HCT116 (cell line): ENCODE measurements around the gene ABLIM1. TPM values are rescaled to one million over a fixed set of nuclear protein-coding genes. Genes with fewer than 3 reads are reported as not detected.

Source experiments
- ATAC-seq: fragments of 200-7000 bp; cut with Tn5 transposase; 2 replicates; pipeline ENCODE4 v1.9.1; 2020; ENCODE audit warnings: mild to moderate bottlenecking, moderate library complexity
- BruUV-seq: library from RNA; stranded (reverse); fragments of 400-500 nt; replicated peaks from 2 replicates; lab custom pipeline; 2021; lab: Mats Ljungman, UMichigan
- CTCF ChIA-PET: fragments of 300-600 bp; sonication (Branson Sonifier 250); formaldehyde crosslinking; loops from one replicate; lab custom pipeline; 2021; ENCODE audit warnings: antibody characterized with exemption; lab: Charles Lee
- POLR2A ChIA-PET: fragments of 300-600, 350-600 bp; sonication (Branson Sonifier 250); formaldehyde crosslinking; loops from one replicate; lab custom pipeline; 2021; ENCODE audit warnings: antibody characterized with exemption; lab: Charles Lee
- RAD21 ChIA-PET, 2 experiments: fragments of 300-600 bp; sonication (Branson Sonifier 250); formaldehyde crosslinking; loops; one replicate each; lab custom pipeline; 2023; ENCODE audit warnings: low total read pairs in 2 of 2; ENCODE audit not compliant: uncharacterized antibody in 2 of 2, unreplicated experiment in 2 of 2, low non-redundant PET in 1 of 2; lab: Charles Lee
- DNase-seq: peaks from one replicate; pipeline ENCODE4 v3.0.0-alpha.2; 2010; ENCODE audit warnings: low read depth, low spot score
- H2AFZ ChIP-seq: fragments of 200-600 bp; shearing (Covaris generic), sonication (generic); 2 replicates; pipeline ENCODE4 v1.6.1; 2017; ENCODE audit warnings: low read depth, mixed run types, mixed read lengths, antibody characterized with exemption, low read length; ENCODE audit not compliant: poor library complexity, severe bottlenecking
- H3K27ac ChIP-seq: 2 replicates; pipeline ENCODE4 v1.5.1; 2012; ENCODE audit warnings: low read depth, low read length
- H3K27me3 ChIP-seq: fragments of 200-600 bp; sonication (generic); 2 replicates; pipeline ENCODE4 v1.6.1; 2016; ENCODE audit warnings: mixed run types, low read length, mixed read lengths; ENCODE audit not compliant: insufficient read depth
- H3K36me3 ChIP-seq, 2 experiments: fragments of 200-500 bp in 1 of 2; fragments of 200-600 bp in 1 of 2; sonication (Bioruptor generic) in 1 of 2; sonication (generic) in 1 of 2; 2 replicates each; pipeline versions ENCODE4 v1.5.1 to v1.6.1; 2014 to 2016; ENCODE audit warnings: low read length in 2 of 2, inconsistent platforms in 1 of 2, mixed read lengths in 1 of 2, mixed run types in 1 of 2; ENCODE audit not compliant: insufficient read depth in 2 of 2, control insufficient read depth in 1 of 2
- H3K4me1 ChIP-seq, 2 experiments: fragments of 200-600 bp in 1 of 2; sonication (generic) in 1 of 2; 2 replicates each; pipeline versions ENCODE4 v1.5.1 to v1.6.1; 2012 to 2017; ENCODE audit warnings: low read length in 2 of 2, inconsistent platforms in 1 of 2, mild to moderate bottlenecking in 1 of 2, mixed read lengths in 1 of 2, mixed run types in 1 of 2, moderate library complexity in 1 of 2; ENCODE audit not compliant: insufficient read depth in 2 of 2, control insufficient read depth in 1 of 2
- H3K4me2 ChIP-seq: fragments of 200-600 bp; sonication (generic); 2 replicates; pipeline ENCODE4 v1.6.1; 2017; ENCODE audit warnings: mixed run types, low read length, mixed read lengths
- H3K4me3 ChIP-seq, 2 experiments: fragments of 200-600 bp in 1 of 2; sonication (generic) in 1 of 2; replicated peaks in 1 of 2; 2 replicates each; pipeline ENCODE4 v1.5.1; 2011 to 2016; ENCODE audit warnings: low read length in 2 of 2, control low read depth in 1 of 2, low read depth in 1 of 2, mild to moderate bottlenecking in 1 of 2, mixed read lengths in 1 of 2, mixed run types in 1 of 2
- H3K79me2 ChIP-seq: fragments of 200-600 bp; sonication (generic); 2 replicates; pipeline ENCODE4 v1.6.1; 2017; ENCODE audit warnings: mild to moderate bottlenecking, mixed run types, low read length, moderate library complexity, mixed read lengths; ENCODE audit not compliant: insufficient read depth
- H3K9ac ChIP-seq: fragments of 200-600 bp; sonication (generic); 2 replicates; pipeline ENCODE4 v1.6.1; 2016; ENCODE audit warnings: low read length, mixed read lengths
- H3K9me2 ChIP-seq: fragments of 200-600 bp; sonication (generic), shearing (Covaris generic); 2 replicates; pipeline ENCODE4 v1.6.1; 2017; ENCODE audit warnings: mixed run types, mild to moderate bottlenecking, moderate library complexity; ENCODE audit not compliant: insufficient read depth
- H3K9me3 ChIP-seq, 2 experiments: fragments of 200-500 bp in 1 of 2; fragments of 200-600 bp in 1 of 2; sonication (Bioruptor generic) in 1 of 2; sonication (generic) in 1 of 2; 2 replicates each; pipeline ENCODE4 v1.6.1; 2014 to 2017; ENCODE audit warnings: low read length in 2 of 2, mixed read lengths in 2 of 2, inconsistent platforms in 1 of 2, low read depth in 1 of 2, mild to moderate bottlenecking in 1 of 2, mixed run types in 1 of 2, moderate library complexity in 1 of 2; ENCODE audit not compliant: control insufficient read depth in 1 of 2, insufficient read depth in 1 of 2
- H4K20me1 ChIP-seq: fragments of 200-600 bp; sonication (generic), shearing (Covaris generic); 2 replicates; pipeline ENCODE4 v1.6.1; 2017; ENCODE audit warnings: mixed run types, mild to moderate bottlenecking, moderate library complexity; ENCODE audit not compliant: insufficient read depth
- ATF3 ChIP-seq: IDR thresholded peaks from 2 replicates; pipeline ENCODE4 v1.6.1; 2012
- CEBPB ChIP-seq: IDR thresholded peaks from 2 replicates; pipeline ENCODE4 v1.6.1; 2012; ENCODE audit warnings: low read depth
- EGR1 ChIP-seq: IDR thresholded peaks from 2 replicates; pipeline ENCODE4 v1.6.1; 2012; ENCODE audit warnings: low read depth
- FOSL1 ChIP-seq: IDR thresholded peaks from 2 replicates; pipeline ENCODE4 v1.6.1; 2012; ENCODE audit warnings: low read depth
- JUND ChIP-seq: IDR thresholded peaks from 2 replicates; pipeline ENCODE4 v1.6.1; 2012
- POLR2A ChIP-seq: IDR thresholded peaks from 2 replicates; pipeline ENCODE4 v1.7.0; 2011; ENCODE audit warnings: borderline replicate concordance; ENCODE audit not compliant: insufficient read depth, insufficient read length; ENCODE audit errors: extremely low read depth
- POLR2AphosphoS5 ChIP-seq: IDR thresholded peaks from 2 replicates; pipeline ENCODE4 v1.6.1; 2011; ENCODE audit warnings: mild to moderate bottlenecking, low read depth, low read length, moderate library complexity
- RAD21 ChIP-seq: IDR thresholded peaks from 2 replicates; pipeline ENCODE4 v1.6.1; 2012; ENCODE audit warnings: low read depth, mild to moderate bottlenecking
- SIN3A ChIP-seq: IDR thresholded peaks from 2 replicates; pipeline ENCODE4 v1.6.1; 2012; ENCODE audit warnings: low read depth
- SP1 ChIP-seq: IDR thresholded peaks from 2 replicates; pipeline ENCODE4 v1.6.1; 2012; ENCODE audit warnings: low read depth
- YY1 ChIP-seq: IDR thresholded peaks from 2 replicates; pipeline ENCODE4 v1.6.1; 2011; ENCODE audit warnings: low read length, low read depth, moderate library complexity, mild to moderate bottlenecking; ENCODE audit not compliant: insufficient replicate concordance; ENCODE audit errors: extremely low read depth
- ZNF274 ChIP-seq: fragments of 200-500 bp; sonication (Bioruptor generic); IDR thresholded peaks from 2 replicates; pipeline ENCODE4 v1.6.1; 2014; ENCODE audit warnings: mild to moderate bottlenecking, low read depth, low read length, inconsistent platforms
- intact Hi-C: fragments of 100-400 bp; cut with micrococcal nuclease; formaldehyde crosslinking; loops from 2 replicates; pipeline ENCODE4 v1.10.0; 2022
- total RNA-seq: library from RNA; stranded (reverse); gene quantifications from one replicate; pipeline ENCODE4 v1.2.1, GENCODE V29; 2021; ENCODE audit not compliant: unreplicated experiment

Gene ABLIM1
- total RNA-seq, 1 experiment from 2014 or later: 96.2 TPM

- intact Hi-C loops: no loop called here
These were observed 266.5 kb downstream of the ABLIM1 start for GRCh38 chr10:114391599-114391998.

GRCh38 chr10:114389426-114389825 is 268.6 kb downstream of the ABLIM1 start:
- H3K4me1 ChIP-seq: peaks cover 9 to 19% of the 10 kb centered on the region in 2 experiments
- no peak overlapping the region for H2AFZ ChIP-seq
- H3K9me3 ChIP-seq: no peaks in the 10 kb centered on the region
- POLR2A ChIA-PET: no interaction called here
- peak overlapping the region; percentile 30 for H3K4me2 ChIP-seq
- peak; percentile 69 for ATAC-seq
- no peak overlapping the region for H3K9ac ChIP-seq
- H3K4me3 ChIP-seq: no peak overlapping the region
- H3K36me3 ChIP-seq: no peaks in the 10 kb centered on the region
- H4K20me1 ChIP-seq: no peaks in the 10 kb centered on the region
- no peak for TF ChIP-seq EGR1
- no peak for TF ChIP-seq SP1
- no peak for TF ChIP-seq ATF3
- no peak for TF ChIP-seq YY1
- TF ChIP-seq RAD21: no peak
- peak; percentile 60 for TF ChIP-seq FOSL1
- TF ChIP-seq ZNF274: no peak
- TF ChIP-seq JUND: peak; percentile 43; the same call in 1 of the 2 replicates
- RAD21 ChIA-PET: interaction anchor here in 1 of 2 experiments (1.5 kb wide), 1 partner anchor 85 kb away, joined by 4 read pairs; no protein-coding TSS in a partner anchor
- intact Hi-C loops: no loop called here
- DNase-seq: peak; percentile 13
- no peak overlapping the region for H3K27ac ChIP-seq
- CTCF ChIA-PET: interaction anchor here (0.8 to 2.9 kb wide), 5 partner anchors 9 to 85 kb away, joined by 3 to 16 read pairs (median 4); no protein-coding TSS in a partner anchor
- peaks cover 23% of the 10 kb centered on the region; the same call in 1 of the 2 replicates for H3K27me3 ChIP-seq
- no peaks in the 10 kb centered on the region for H3K79me2 ChIP-seq
- no peaks in the 10 kb centered on the region for H3K9me2 ChIP-seq
- no TSS peak for BruUV-seq

More at GRCh38 chr10:114391599-114391998, 266.5 kb downstream of the ABLIM1 start:
- peaks cover 9 to 19% of the 10 kb centered on the region in 2 experiments for H3K4me1 ChIP-seq
- H3K27me3 ChIP-seq: peaks cover 45% of the 10 kb centered on the region
- H4K20me1 ChIP-seq: no peaks in the 10 kb centered on the region
- H3K79me2 ChIP-seq: no peaks in the 10 kb centered on the region
- ChIA-PET CTCF (no interaction called here), POLR2A (no interaction called here), RAD21 (no interaction called here)
- H3K4me3 ChIP-seq: no peak overlapping the region
- DNase-seq: no peak
- no peak overlapping the region for H3K9ac ChIP-seq
- TF ChIP-seq POLR2A: no peak
- TF ChIP-seq SP1: no peak
- TF ChIP-seq SIN3A: no peak
- TF ChIP-seq CEBPB: no peak
- TF ChIP-seq EGR1: no peak
- TF ChIP-seq POLR2AphosphoS5: no peak
- no peak for TF ChIP-seq RAD21
- no peak overlapping the region for H2AFZ ChIP-seq
- no peaks in the 10 kb centered on the region for H3K9me2 ChIP-seq
- BruUV-seq: no TSS peak
- no peaks in the 10 kb centered on the region for H3K36me3 ChIP-seq
- no peak overlapping the region for H3K27ac ChIP-seq
- no peak for ATAC-seq
- H3K4me2 ChIP-seq: no peak overlapping the region
- no peaks in the 10 kb centered on the region for H3K9me3 ChIP-seq
